Occipital lobe (tissue), 2 donors: Measurements from ENCODE around the gene BCR. TPM values are rescaled to one million over a fixed set of nuclear protein-coding genes. Genes with fewer than 3 reads are reported as not detected.
A peak's percentile ranks its signal among the peaks of the same experiment; 100 is the strongest.

Experiments used
- DNase-seq: peaks from one replicate; lab custom pipeline; 2025; lab: John Stamatoyannopoulos, UW
- total RNA-seq: library from RNA; depleted of rRNA; stranded (reverse); fragments of >200 nt; gene quantifications from one replicate; pipeline ENCODE4 v1.2.3, GENCODE V29; 2014

Gene BCR
- total RNA-seq, 1 donor from 2014 or later, result 53.2 TPM

- no peak for DNase-seq
Observed at GRCh38 chr22:23259916-23260644, 79.8 kb downstream of the BCR start.

- DNase-seq, result no peak
Observed at GRCh38 chr22:23260645-23261581, 80.6 kb downstream of the BCR start.

- no peak for DNase-seq
Observed at GRCh38 chr22:23261900-23262450, 81.7 kb downstream of the BCR start.

GRCh38 chr22:23262518-23263332 lies 82.4 kb downstream of the BCR start:
- no peak for DNase-seq

- no peak for DNase-seq
Observed at GRCh38 chr22:23263651-23264555, 83.6 kb downstream of the BCR start.

- DNase-seq, result no peak
Observed at GRCh38 chr22:23264610-23265367, 84.5 kb downstream of the BCR start.

- no peak for DNase-seq
Observed at GRCh38 chr22:23265368-23265700, 85.0 kb downstream of the BCR start.

- no peak for DNase-seq
Observed at GRCh38 chr22:23266780-23267179, 86.5 kb downstream of the BCR start.

GRCh38 chr22:23267226-23268043 lies 87.1 kb downstream of the BCR start:
- DNase-seq, result no peak

GRCh38 chr22:23268139-23268712 lies 87.9 kb downstream of the BCR start:
- DNase-seq, result peak; percentile 52

- no peak for DNase-seq
Observed at GRCh38 chr22:23268877-23269276, 88.6 kb downstream of the BCR start.

- DNase-seq, result no peak
Observed at GRCh38 chr22:23269441-23270211, 89.3 kb downstream of the BCR start.

- no peak for DNase-seq
Observed at GRCh38 chr22:23270212-23270733, 90.0 kb downstream of the BCR start.

- no peak for DNase-seq
Observed at GRCh38 chr22:23270798-23271596, 90.7 kb downstream of the BCR start.

- DNase-seq, result no peak
Observed at GRCh38 chr22:23271597-23271908, 91.2 kb downstream of the BCR start.

GRCh38 chr22:23272371-23272770 lies 92.1 kb downstream of the BCR start:
- DNase-seq, result no peak

- no peak for DNase-seq
Observed at GRCh38 chr22:23272834-23273233, 92.5 kb downstream of the BCR start.
